Stimulated activated CD4-positive, alpha-beta T cell treated with anti-CD3 and anti-CD28 coated beads, Interleukin-1b, Interleukin-23, amount 100 ng/mL, for 1 hour (primary cell): Measurements from ENCODE around the gene ANKRD11.
"Not testable (repeated sequence)": the region's sequence is repeated elsewhere in the genome, so short reads cannot be mapped to it uniquely, and the experiment has no call there.

Source experiments
- DNase-seq, 2 donors: peaks; one replicate each; pipeline ENCODE4 v3.0.0-alpha.2; 2020; ENCODE audit warnings: low read depth in 2 of 2

The ANKRD11 gene

DNA sequence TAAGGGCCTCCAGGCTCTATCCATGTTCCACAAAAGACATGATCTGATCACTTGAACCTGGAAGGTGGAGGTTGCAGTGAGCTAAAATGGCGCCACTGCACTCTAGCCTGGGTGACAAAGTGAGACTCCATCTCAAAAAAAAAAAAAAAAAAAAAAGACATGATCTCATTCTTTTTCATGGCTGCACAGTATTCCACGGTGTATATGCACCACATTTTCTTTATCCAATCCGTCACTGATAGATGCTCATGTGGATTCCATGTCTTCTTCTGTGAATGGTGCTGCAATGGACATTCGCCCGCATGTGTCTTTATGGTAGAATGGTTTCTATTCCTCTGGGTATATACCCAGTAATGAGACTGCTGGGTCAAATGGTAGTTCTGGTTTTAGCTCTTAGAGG, 124.4 kb downstream of the ANKRD11 start:
- no peak for DNase-seq

DNA sequence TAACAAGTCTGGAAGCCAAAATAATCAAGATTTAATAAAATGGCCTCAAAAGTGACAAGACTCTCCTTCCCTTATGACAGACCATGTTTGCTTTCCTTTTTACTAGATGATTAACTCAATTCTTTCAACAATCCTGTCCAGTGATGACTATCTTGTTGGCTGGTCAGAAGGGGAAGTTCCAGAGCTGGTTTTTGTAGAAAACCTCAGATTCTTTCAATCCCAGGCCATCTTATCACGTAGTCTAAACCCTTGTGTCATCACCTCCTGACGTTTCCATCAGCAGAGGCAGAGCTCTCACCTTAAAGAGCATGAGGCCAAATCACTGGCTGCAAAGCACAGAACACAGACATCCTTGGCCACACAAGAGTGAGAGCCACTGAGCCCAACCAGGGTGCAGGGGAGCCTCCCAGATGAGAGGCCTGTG, 125.3 kb downstream of the ANKRD11 start:
- DNase-seq = no peak

DNA sequence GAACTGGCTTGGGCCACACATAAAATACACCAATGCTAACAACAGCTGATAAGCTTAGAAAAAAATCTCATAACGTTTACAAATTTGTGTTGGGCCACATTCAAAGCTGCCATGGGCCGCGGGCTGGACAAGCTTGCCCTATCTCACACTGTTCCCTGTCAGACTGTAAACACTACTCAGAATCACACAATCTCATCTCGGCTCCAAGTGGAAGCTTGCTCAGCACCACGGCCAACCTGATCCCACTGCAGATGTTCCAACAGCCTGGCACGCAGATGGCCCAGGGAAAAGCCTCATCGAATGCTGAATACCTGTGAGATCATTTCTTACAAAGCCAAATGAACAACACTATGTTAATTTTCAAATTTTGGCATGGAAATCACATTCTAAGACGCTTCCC, 125.8 kb downstream of the ANKRD11 start:
- DNase-seq = no peak

- peak in 1 of 2 donors; percentile 14 for DNase-seq
These were observed 126.6 kb downstream of the ANKRD11 start for GRCh38 chr16:89363621-89364393.

DNA sequence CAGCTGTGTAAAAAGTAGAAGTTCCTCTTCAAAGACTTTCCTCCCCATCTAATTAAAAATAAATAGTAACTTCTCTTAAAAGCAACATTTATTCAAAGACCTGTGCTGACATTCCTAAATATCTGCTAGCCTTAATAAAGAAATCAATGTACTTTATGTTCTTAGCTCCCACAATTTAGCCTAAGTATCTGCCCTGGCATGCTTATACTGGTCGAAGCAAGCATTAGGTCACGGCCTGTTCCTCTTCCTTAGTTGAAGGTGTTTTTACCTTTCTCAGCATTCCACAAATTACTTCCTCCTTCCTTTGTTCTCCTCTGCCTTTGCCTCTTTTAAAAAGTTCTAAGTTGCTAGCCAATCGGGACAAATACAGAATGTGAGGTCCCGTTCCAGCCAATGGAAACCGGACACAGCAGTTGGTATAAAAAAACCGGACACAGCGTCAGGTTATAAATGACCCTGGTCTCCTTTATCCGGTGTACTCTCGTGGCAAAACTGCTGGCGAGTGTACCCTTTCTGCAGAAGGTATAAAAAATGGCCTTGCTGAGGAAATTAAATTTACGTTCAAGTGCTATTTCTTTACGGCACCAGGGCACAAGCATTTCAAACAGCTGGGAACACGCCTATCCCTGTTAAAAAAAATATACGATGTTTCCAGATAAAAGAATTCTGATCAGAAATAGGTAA, 127.7 kb downstream of the ANKRD11 start:
- not testable (repeated sequence) for DNase-seq

GRCh38 chr16:89361751-89362539, 128.4 kb downstream of the ANKRD11 start:
- no peak for DNase-seq

GRCh38 chr16:89360760-89361435, 129.5 kb downstream of the ANKRD11 start:
- peak; percentile 39 to 46 for DNase-seq

GRCh38 chr16:89359264-89360147, 130.9 kb downstream of the ANKRD11 start:
- no peak for DNase-seq

DNA sequence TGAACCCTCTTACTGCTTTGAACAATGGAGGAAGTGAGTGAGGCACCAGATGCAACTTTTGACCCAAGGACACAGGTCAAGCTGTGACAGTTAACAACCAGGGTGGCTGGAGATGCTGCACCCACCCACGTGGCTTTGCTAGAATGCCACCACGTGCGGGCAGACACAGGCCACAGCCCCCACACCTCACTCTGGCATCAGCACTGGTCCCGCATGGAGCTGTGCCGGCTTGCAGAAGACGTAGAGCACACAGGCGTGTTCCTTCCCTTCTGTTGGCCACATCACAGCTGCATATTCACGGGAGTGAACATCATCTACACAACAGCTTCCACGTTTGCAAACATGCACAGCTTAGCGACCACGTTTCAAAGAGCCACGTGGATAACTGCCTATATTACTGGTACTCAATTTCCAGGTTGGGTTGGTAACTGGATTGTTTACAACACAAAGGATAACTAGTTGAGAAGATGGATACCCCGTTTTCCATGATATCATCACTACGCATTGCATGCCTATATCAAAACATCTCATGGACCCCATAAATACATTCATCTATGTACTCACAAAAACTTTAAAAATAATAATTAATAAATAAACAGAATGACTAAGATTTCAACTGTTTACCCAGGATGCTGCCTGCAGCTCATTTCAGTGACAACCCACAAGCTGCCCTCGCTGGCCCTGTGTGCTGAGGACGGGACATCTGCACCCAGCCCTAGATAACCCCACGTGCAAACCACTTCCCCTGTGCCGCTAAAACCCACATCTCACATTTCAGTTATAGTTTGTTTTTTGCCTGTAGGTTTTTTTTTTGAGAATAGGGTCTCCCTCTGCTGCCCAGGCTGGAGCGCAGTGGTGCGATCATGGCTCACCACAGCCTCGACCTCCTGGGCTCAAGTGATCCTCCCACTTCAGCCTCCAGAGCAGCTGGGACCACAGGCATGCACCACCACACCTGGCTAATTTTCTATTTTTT, 132.0 kb downstream of the ANKRD11 start:
- peak in 1 of 2 donors; percentile 7 for DNase-seq

DNA sequence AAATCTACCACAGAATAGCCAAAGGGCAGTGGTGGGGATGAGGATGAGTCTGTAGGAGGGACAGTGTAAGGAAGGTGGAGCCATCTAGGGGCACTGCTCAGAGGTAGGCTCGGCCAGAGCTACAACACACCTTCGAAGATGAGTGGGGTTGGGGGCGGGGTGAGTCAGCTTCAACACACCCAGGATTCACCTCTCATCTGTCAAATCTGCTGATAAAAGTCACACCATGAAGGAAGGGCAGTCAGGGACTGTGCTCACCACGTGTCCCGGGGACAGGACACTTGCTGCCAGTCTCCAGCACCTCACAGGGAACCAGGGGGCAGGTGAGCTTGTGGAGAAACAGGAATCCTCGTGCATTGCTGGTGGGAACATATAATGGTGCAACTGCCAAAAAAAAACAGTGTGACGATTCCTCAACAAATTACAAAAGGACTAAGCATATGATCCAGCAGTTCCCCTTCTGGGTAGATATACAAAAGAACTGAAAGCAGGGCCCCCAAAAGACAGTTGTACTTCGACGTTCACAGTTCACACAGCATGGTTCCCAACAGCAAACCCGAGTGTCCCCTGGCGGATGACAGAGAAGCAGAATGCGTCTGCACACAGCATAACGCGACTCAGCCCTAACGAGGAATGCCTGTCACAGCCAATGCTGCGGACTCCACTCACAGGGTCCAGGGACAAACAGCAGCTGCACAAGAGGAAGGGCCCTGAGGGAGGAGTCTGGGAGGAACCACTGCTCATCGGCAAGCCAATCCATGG, 133.1 kb downstream of the ANKRD11 start:
- DNase-seq = peak in 1 of 2 donors; percentile 56

- DNase-seq = no peak
These were observed 134.7 kb downstream of the ANKRD11 start for GRCh38 chr16:89355686-89356085.

DNA sequence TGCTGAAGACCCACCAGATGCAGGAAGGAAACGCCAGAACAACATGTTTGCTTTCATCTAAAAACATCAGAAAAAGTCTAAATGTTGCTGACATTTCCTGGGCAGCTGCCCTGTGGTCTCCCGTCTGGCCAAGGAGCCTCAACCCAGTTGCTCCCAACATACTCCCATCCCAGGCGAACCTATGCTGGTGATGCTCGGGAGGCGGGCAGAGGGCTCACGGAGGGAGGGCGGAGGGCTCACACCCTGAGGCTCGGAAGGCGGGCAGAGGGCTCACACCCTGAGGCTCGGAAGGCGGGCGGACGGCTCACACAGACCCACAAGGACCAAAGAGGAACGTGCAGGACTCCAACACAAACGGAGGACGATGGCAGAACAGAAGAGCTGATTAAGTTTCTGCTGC, 135.4 kb downstream of the ANKRD11 start:
- DNase-seq = no peak

GRCh38 chr16:89354325-89354724, 136.0 kb downstream of the ANKRD11 start:
- no peak for DNase-seq

DNA sequence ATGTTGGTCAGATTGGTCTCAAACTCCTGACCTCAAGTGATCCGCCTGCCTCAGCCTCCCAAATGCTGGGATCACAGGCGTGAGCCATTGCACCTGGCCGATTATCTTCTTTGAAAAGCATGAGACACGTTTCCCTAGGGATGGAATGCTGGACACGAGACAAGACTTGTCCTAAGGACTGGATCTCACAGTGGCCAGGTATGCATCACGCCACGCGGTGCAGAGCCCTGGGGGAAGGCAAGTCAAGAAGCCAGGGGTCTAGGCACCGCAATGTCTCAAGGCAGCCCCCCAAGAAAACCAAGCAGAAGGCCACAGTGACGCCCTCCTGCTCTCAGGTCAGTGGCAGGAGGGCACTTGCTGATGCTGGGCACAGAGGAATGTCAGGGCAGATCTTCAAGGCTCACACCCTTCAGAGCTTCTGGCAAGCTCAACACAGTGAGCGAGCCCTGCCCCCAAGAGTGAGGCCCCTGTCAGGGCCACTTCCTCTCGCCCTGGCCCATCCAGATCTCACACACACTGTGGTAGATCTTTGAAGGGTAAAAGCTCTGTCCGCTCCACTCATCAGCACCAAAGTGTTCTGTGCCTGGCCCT, 138.2 kb downstream of the ANKRD11 start:
- no peak for DNase-seq

DNA sequence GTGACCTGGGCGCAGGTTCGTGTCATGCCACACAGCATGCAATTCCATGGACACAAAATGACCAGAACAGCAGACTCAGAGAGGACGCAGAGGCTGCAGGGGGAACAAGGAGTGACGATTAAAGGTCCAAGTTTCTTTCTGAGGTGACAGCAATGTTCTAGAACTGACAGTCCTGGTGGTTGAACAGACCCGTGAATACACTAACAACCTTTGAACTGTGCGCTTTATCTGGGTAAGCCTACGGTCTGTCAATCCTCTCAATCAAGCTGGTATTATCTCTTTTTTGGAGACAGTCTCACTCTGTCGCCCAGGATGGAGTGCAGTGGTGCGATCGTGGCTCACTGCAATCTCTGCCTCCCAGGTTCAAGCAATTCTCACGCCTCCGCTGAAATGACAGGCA, 138.7 kb downstream of the ANKRD11 start:
- no peak for DNase-seq

DNA sequence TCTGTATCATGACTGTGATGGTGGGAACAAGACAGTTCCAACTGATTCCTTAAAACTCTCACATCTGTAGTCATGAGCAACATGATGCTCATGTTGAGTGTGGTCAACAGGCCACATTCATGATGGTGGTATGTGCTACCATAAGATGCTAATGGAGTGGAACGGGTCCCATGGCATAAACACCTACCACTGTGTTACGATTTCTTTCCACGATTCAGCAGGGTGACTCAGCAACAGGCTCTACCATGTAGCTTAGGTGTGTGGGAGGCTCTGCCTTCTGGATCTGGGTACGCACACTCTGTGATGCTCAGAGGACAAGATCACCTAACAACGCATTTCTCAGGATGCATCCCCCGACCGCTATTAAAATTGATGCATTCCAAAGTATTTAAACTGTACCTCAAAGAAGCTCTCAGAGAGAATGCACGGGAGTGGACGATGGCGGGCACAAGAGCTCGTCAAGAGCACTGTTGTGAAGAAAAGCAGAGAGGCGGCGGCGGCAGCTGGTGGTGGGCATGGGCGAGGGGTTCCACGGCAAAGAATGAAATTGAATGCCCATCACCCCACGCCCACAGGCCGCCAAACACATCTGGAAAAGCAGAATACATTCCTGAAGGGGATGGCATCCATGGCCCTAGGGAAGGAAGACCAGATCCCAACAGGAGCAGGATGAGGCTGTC, 139.5 kb downstream of the ANKRD11 start:
- DNase-seq = no peak

DNA sequence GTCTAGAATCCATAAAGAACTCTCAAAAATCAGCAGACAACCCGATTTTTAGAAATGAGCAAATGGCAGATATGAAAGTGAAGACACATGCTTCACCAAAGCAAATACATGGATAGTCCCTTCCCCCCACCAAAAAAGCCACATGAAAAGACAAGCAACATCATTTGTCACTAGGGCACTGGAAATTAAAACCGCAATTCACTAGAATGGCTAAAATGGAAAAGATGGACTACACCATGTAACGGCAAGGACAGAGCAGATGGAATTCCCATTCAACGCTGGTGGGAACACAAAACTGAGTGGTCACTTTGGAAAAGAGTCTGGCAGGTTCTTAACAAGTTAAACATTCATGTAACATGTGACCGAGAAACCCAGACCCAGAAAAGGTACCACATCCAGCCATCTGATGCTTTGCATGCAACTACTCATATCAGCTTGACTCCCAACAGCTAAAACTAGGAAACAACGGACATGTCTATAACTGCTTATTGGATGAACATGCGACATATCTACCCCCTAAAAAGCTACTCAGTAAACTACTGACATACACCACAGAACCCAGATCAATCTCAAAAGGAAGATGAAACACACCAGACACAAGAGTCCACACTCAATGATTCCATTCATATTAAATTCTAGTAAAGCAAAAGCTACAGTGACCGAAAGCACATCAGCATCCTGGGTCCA, 140.3 kb downstream of the ANKRD11 start:
- no peak for DNase-seq
